Measurements from ENCODE around the gene CADPS2.

GRCh38 chr7:122746948-122747347 is 139.3 kb downstream of the CADPS2 start:
- TF ChIP-seq, protein P1, sequence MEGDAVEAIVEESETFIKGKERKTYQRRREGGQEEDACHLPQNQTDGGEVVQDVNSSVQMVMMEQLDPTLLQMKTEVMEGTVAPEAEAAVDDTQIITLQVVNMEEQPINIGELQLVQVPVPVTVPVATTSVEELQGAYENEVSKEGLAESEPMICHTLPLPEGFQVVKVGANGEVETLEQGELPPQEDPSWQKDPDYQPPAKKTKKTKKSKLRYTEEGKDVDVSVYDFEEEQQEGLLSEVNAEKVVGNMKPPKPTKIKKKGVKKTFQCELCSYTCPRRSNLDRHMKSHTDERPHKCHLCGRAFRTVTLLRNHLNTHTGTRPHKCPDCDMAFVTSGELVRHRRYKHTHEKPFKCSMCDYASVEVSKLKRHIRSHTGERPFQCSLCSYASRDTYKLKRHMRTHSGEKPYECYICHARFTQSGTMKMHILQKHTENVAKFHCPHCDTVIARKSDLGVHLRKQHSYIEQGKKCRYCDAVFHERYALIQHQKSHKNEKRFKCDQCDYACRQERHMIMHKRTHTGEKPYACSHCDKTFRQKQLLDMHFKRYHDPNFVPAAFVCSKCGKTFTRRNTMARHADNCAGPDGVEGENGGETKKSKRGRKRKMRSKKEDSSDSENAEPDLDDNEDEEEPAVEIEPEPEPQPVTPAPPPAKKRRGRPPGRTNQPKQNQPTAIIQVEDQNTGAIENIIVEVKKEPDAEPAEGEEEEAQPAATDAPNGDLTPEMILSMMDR (IDR thresholded peaks at IDR 0.05) = no peak
- TF ChIP-seq POLR2A (IDR thresholded peaks at IDR 0.05) = no peak

All from right lobe of liver (tissue), 4 donors.